B cell (primary cell): ENCODE measurements around the gene TMEM134. TPM values are rescaled to one million over a fixed set of nuclear protein-coding genes. Genes with fewer than 3 reads are reported as not detected.

ENCODE experiments used
- ATAC-seq: fragments of 200-7000 bp; cut with Tn5 transposase; one replicate; pipeline ENCODE4 v1.10.0; 2021; ENCODE audit warnings: low read depth, mild to moderate bottlenecking, moderate number of reproducible peaks, moderate library complexity
- CTCF ChIA-PET: fragments of 350-600 bp; sonication (Branson Sonifier 250); formaldehyde crosslinking; loops from one replicate; lab custom pipeline; 2021; ENCODE audit warnings: antibody characterized with exemption, inconsistent platforms; lab: Charles Lee
- POLR2A ChIA-PET: fragments of 350-600 bp; sonication (Branson Sonifier 250); formaldehyde crosslinking; loops from one replicate; lab custom pipeline; 2021; ENCODE audit warnings: antibody characterized with exemption; lab: Charles Lee
- DNase-seq: peaks from one replicate; pipeline ENCODE4 v3.0.0; 2013
- H2AFZ ChIP-seq: 2 replicates; pipeline ENCODE4 v1.6.1; 2012; ENCODE audit warnings: mild to moderate bottlenecking, low read depth, low read length; ENCODE audit not compliant: insufficient read depth, poor library complexity, severe bottlenecking
- H3K27ac ChIP-seq, 2 donors: 1 replicate in 1 of 2; 2 replicates in 1 of 2; pipeline ENCODE4 v1.5.1; 2012 to 2013; ENCODE audit warnings: low read length in 2 of 2, mild to moderate bottlenecking in 2 of 2, moderate library complexity in 1 of 2
- H3K27me3 ChIP-seq, 4 experiments: fragments of 200-600 bp in 1 of 4; sonication (generic) in 1 of 4; replicated peaks in 1 of 4; 1 replicate in 2 of 4; 2 replicates in 2 of 4; pipeline versions ENCODE4 v1.6.1 to v1.7.0; 2013 to 2016; ENCODE audit warnings: low read length in 3 of 4, mild to moderate bottlenecking in 2 of 4, mixed read lengths in 1 of 4, moderate library complexity in 1 of 4; ENCODE audit not compliant: insufficient read depth in 4 of 4, control insufficient read depth in 3 of 4; ENCODE audit errors: control extremely low read depth in 1 of 4
- H3K36me3 ChIP-seq, 2 experiments: replicated peaks in 1 of 2; 1 replicate in 1 of 2; 2 replicates in 1 of 2; pipeline versions ENCODE4 v1.6.1 to v1.7.1; 2013; ENCODE audit warnings: low read length in 1 of 2; ENCODE audit not compliant: insufficient read depth in 2 of 2, control insufficient read depth in 1 of 2; ENCODE audit errors: control extremely low read depth in 1 of 2, extremely low read depth in 1 of 2
- H3K4me1 ChIP-seq, 2 donors: fragments of 200-600 bp in 1 of 2; sonication (generic) in 1 of 2; 1 replicate in 1 of 2; 2 replicates in 1 of 2; pipeline versions ENCODE4 v1.5.1 to v1.6.1; 2013 to 2017; ENCODE audit warnings: low read length in 2 of 2; ENCODE audit not compliant: control insufficient read depth in 2 of 2, insufficient read depth in 2 of 2
- H3K4me2 ChIP-seq: replicated peaks from 2 replicates; pipeline ENCODE3; 2012; ENCODE audit warnings: mild to moderate bottlenecking, low read depth, low read length; ENCODE audit not compliant: poor library complexity, severe bottlenecking
- H3K4me3 ChIP-seq, 5 experiments: fragments of 200-600 bp in 1 of 5; sonication (generic) in 1 of 5; 1 replicate in 3 of 5; 2 replicates in 2 of 5; pipeline versions ENCODE4 v1.5.1 to v1.7.0; 2011 to 2016; ENCODE audit warnings: low read length in 4 of 5, mild to moderate bottlenecking in 4 of 5, low read depth in 2 of 5, control low read depth in 1 of 5, moderate library complexity in 1 of 5; ENCODE audit not compliant: insufficient read depth in 1 of 5; ENCODE audit errors: control extremely low read depth in 1 of 5, extremely low read depth in 1 of 5
- H3K79me2 ChIP-seq: fragments of 200-600 bp; sonication (generic); one replicate; pipeline ENCODE4 v1.6.0; 2016; ENCODE audit warnings: low read length; ENCODE audit not compliant: control insufficient read depth, insufficient read depth
- H3K9ac ChIP-seq: fragments of 200-600 bp; sonication (generic); 2 replicates; pipeline ENCODE4 v1.6.1; 2017; ENCODE audit warnings: mild to moderate bottlenecking, low read length, moderate library complexity
- H3K9me3 ChIP-seq, 3 donors: one replicate each; pipeline versions ENCODE4 v1.6.1 to v1.7.1; 2013; ENCODE audit warnings: low read length in 2 of 3; ENCODE audit not compliant: control insufficient read depth in 2 of 3, insufficient read depth in 1 of 3; ENCODE audit errors: control extremely low read depth in 1 of 3
- H4K20me1 ChIP-seq: 2 replicates; pipeline ENCODE4 v1.6.0; 2012; ENCODE audit warnings: mild to moderate bottlenecking, low read length; ENCODE audit not compliant: insufficient read depth, control insufficient read depth, poor library complexity, severe bottlenecking
- H3K27ac Mint-ChIP-seq: one replicate; pipeline ENCODE4 v1.8.0; 2021; ENCODE audit warnings: mixed read lengths
- H3K27me3 Mint-ChIP-seq: one replicate; pipeline ENCODE4 v1.8.0; 2021; ENCODE audit warnings: mixed read lengths
- H3K4me1 Mint-ChIP-seq: one replicate; pipeline ENCODE4 v1.8.0; 2021; ENCODE audit warnings: mixed read lengths
- H3K4me3 Mint-ChIP-seq: one replicate; pipeline ENCODE4 v1.8.0; 2021; ENCODE audit warnings: mixed read lengths
- H3K9me3 Mint-ChIP-seq: one replicate; pipeline ENCODE4 v1.8.0; 2022; ENCODE audit warnings: mixed read lengths; ENCODE audit not compliant: insufficient read depth
- CTCF ChIP-seq: fragments of 200-600 bp; IDR thresholded peaks from one replicate; pipeline ENCODE4 v1.8.0; 2022; ENCODE audit warnings: antibody characterized with exemption, mild to moderate bottlenecking
- EZH2 ChIP-seq: IDR thresholded peaks from 2 replicates; pipeline ENCODE4 v1.6.1; 2012; ENCODE audit warnings: borderline replicate concordance, low read depth, mild to moderate bottlenecking, moderate library complexity, low read length; ENCODE audit not compliant: insufficient read depth, poor library complexity, severe bottlenecking
- WGBS: methylation state at CpG from one replicate; pipeline ENCODE4 v1.1.5; 2013; ENCODE audit warnings: missing lambda C conversion rate; ENCODE audit not compliant: insufficient coverage; 5-methylcytosine and 5-hydroxymethylcytosine counted together
- intact Hi-C: fragments of 100-400 bp; cut with micrococcal nuclease; formaldehyde crosslinking; loops from one replicate; pipeline ENCODE4 v1.10.0; 2022
- polyA plus RNA-seq: library from polyadenylated mRNA; depleted of rRNA; stranded (reverse); fragments of >200 nt; gene quantifications from 2 replicates; pipeline ENCODE4 v1.2.3, GENCODE V29; 2012
- total RNA-seq, 2 donors: library from RNA; stranded (reverse); fragments of 120-200 nt in 1 of 2; gene quantifications; 1 replicate in 1 of 2; 2 replicates in 1 of 2; pipeline versions ENCODE4 v1.2.3 to v1.2.4, GENCODE V29; 2013 to 2022

Gene TMEM134
- total and polyA plus RNA-seq, 2 donors (not counting 1 experiment from before 2014, with no cell fraction given) = 167 to 197 TPM

- Histone ChIP-seq H3K4me2 (peak overlapping the region; percentile 18), H4K20me1 (no peaks in the 10 kb centered on the region), H3K9ac (no peak overlapping the region), H3K4me1 (peaks cover 70 to 88% of the 10 kb centered on the region in 2 donors), H3K27me3 (no peaks in the 10 kb centered on the region), H3K27ac (no peak overlapping the region), H3K36me3 (no peaks in the 10 kb centered on the region), H2AFZ (no peak overlapping the region), H3K4me3 (no peak overlapping the region), H3K79me2 (peaks cover 44% of the 10 kb centered on the region), H3K9me3 (no peaks in the 10 kb centered on the region)
- no peak for TF ChIP-seq EZH2
- TF ChIP-seq CTCF = no peak
- ChIA-PET POLR2A (interaction anchor here (0.7 to 9.6 kb wide), 10 partner anchors 10 to 48 kb away, joined by 3 to 110 read pairs (median 4); partner anchors contain the start of genes PPP1CA, PTPRCAP and TMEM134), CTCF (interaction anchor here (1.5 to 6.8 kb wide), 3 partner anchors 10 to 13 kb away, joined by 3 to 43 read pairs (median 8); partner anchors contain the start of gene PTPRCAP)
- intact Hi-C loops = no loop called here
- no peaks in the 10 kb centered on the region for H3K9me3 Mint-ChIP-seq
- ATAC-seq (no peak), DNase-seq (no peak)
- WGBS = 54% methylated on average over 9 of the region's 9 CpGs
- H3K4me1 Mint-ChIP-seq = peaks cover 64% of the 10 kb centered on the region
- peak overlapping the region; percentile 33 for H3K4me3 Mint-ChIP-seq
- peak overlapping the region; percentile 60 for H3K27ac Mint-ChIP-seq
- H3K27me3 Mint-ChIP-seq = no peaks in the 10 kb centered on the region
Measured at GRCh38 chr11:67449116-67449844, 19.8 kb downstream of the TMEM134 start.

GRCh38 chr11:67448220-67448609, 20.8 kb downstream of the TMEM134 start:
- ChIA-PET CTCF (interaction anchor here (3.6 to 6.8 kb wide), 2 partner anchors 11 kb away, joined by 8 to 43 read pairs; partner anchors contain the start of gene PTPRCAP), POLR2A (interaction anchor here (0.6 to 9.6 kb wide), 6 partner anchors 11 to 46 kb away, joined by 3 to 110 read pairs (median 4); partner anchors contain the start of genes PPP1CA and PTPRCAP)
- Histone ChIP-seq H3K9ac (no peak overlapping the region), H3K9me3 (no peaks in the 10 kb centered on the region), H3K27ac (peak overlapping the region in 1 of 2 donors; percentile 25), H3K79me2 (peaks cover 38% of the 10 kb centered on the region), H3K4me3 (no peak overlapping the region), H3K4me1 (peaks cover 67 to 88% of the 10 kb centered on the region in 2 donors), H3K36me3 (no peaks in the 10 kb centered on the region), H3K27me3 (no peaks in the 10 kb centered on the region), H2AFZ (no peak overlapping the region), H3K4me2 (no peak overlapping the region), H4K20me1 (no peaks in the 10 kb centered on the region)
- intact Hi-C loops = no loop called here
- TF ChIP-seq EZH2 (no peak), CTCF (no peak)
- Mint-ChIP-seq H3K4me1 (peaks cover 70% of the 10 kb centered on the region), H3K27me3 (no peaks in the 10 kb centered on the region), H3K27ac (peak overlapping the region; percentile 81), H3K9me3 (no peaks in the 10 kb centered on the region), H3K4me3 (peak overlapping the region; percentile 35)
- DNase-seq (no peak), ATAC-seq (no peak)
- WGBS = 98% methylated on average over 7 of the region's 7 CpGs
